Ovary (tissue), 9 donors: ENCODE data around the gene AANAT. TPM values are rescaled to one million over a fixed set of nuclear protein-coding genes. Genes with fewer than 3 reads are reported as not detected.
A peak's percentile ranks its signal among the peaks of the same experiment; 100 is the strongest.

ENCODE experiments used
- DNase-seq, 5 donors: peaks; one replicate each; pipeline ENCODE4 v3.0.0-alpha.2; 2019 to 2020
- H3K27ac ChIP-seq, 2 donors: fragments of 200-600 bp; one replicate each; pipeline versions ENCODE4 v1.5.1 to v1.8.0; 2019 to 2022
- H3K27me3 ChIP-seq: fragments of 200-600 bp; one replicate; pipeline ENCODE4 v1.8.0; 2022
- H3K36me3 ChIP-seq: fragments of 200-600 bp; sonication (generic); one replicate; pipeline ENCODE4 v1.5.1; 2019
- H3K4me1 ChIP-seq: one replicate; pipeline ENCODE4 v1.8.1; 2013; ENCODE audit warnings: mild to moderate bottlenecking, moderate library complexity; ENCODE audit not compliant: insufficient read depth
- H3K4me3 ChIP-seq: fragments of 200-600 bp; sonication (generic); one replicate; pipeline ENCODE4 v1.5.1; 2017
- H3K9me3 ChIP-seq, 2 donors: fragments of 200-600 bp in 1 of 2; sonication (generic) in 1 of 2; one replicate each; pipeline versions ENCODE4 v1.5.1 to v1.8.1; 2013 to 2019; ENCODE audit warnings: mild to moderate bottlenecking in 1 of 2, moderate library complexity in 1 of 2
- EP300 ChIP-seq: sonication (generic); formaldehyde crosslinking; IDR thresholded peaks from one replicate; pipeline ENCODE4 v1.6.1; 2017; ENCODE audit warnings: antibody characterized with exemption
- POLR2A ChIP-seq: fragments of 450-650 bp; IDR thresholded peaks from one replicate; pipeline ENCODE4 v1.6.1; 2017; ENCODE audit warnings: antibody characterized with exemption, mild to moderate bottlenecking, moderate library complexity
- WGBS, 3 donors: extraction: QIAGEN DNeasy Blood & Tissue Kit in 1 of 3; methylation state at CpG; one replicate each; pipeline versions ENCODE4 v1.1.5 to v1.1.7; 2013 to 2017; 5-methylcytosine and 5-hydroxymethylcytosine counted together
- intact Hi-C, 4 donors: fragments of 100-400 bp; cut with DNase I; formaldehyde crosslinking; loops; one replicate each; pipeline versions ENCODE4 v1.11.0 to v1.15.1; 2022 to 2023
- polyA plus RNA-seq, 2 donors: library from polyadenylated mRNA; stranded (reverse); fragments of 200-250 nt in 1 of 2; fragments of 350-450 nt in 1 of 2; fragmentation: Illumina TruSeq in 1 of 2; extraction: RNeasy Lipid Tissue Mini Kit (QIAGEN cat#74804) in 1 of 2; gene quantifications; one replicate each; pipeline ENCODE4 v1.2.3, GENCODE V29; 2013 to 2014
- total RNA-seq, 7 donors: library from RNA; depleted of rRNA in 2 of 7; stranded (reverse); fragments of >200 nt in 2 of 7; fragmentation: NEBNext Ultra II Directional in 3 of 7; extraction: Animal tissue kit (Norgen Biotek cat#: 25700) in 3 of 7; gene quantifications; one replicate each; pipeline versions ENCODE4 v1.1.0 to v1.2.4, GENCODE V29; 2016 to 2023
- TF ChIP-seq, protein P1 (sequence below), 3 donors: fragments of 450-650 bp in 2 of 3; fragments of 200-600 bp in 1 of 3; IDR thresholded peaks; one replicate each; pipeline versions ENCODE4 v1.5.1 to v1.8.0; 2016 to 2022; ENCODE audit warnings: antibody characterized with exemption in 3 of 3, mild to moderate bottlenecking in 1 of 3
- donor health status: DM: no; HTN: no; CAD: no; lungs with moderate emphysema.
- donor health status: DM: no; HTN: no; CAD: no.
- donor health status: Bipolar disorder and iron deficiency.
- donor health status: DM: yes; HTN: yes; CAD: no.
- donor health status: DM: no; HTN: no; CAD: no.
- donor health status: DM: yes; HTN: yes; CAD: no.

The AANAT gene
- total and polyA plus RNA-seq, 9 donors, result not detected

DNA sequence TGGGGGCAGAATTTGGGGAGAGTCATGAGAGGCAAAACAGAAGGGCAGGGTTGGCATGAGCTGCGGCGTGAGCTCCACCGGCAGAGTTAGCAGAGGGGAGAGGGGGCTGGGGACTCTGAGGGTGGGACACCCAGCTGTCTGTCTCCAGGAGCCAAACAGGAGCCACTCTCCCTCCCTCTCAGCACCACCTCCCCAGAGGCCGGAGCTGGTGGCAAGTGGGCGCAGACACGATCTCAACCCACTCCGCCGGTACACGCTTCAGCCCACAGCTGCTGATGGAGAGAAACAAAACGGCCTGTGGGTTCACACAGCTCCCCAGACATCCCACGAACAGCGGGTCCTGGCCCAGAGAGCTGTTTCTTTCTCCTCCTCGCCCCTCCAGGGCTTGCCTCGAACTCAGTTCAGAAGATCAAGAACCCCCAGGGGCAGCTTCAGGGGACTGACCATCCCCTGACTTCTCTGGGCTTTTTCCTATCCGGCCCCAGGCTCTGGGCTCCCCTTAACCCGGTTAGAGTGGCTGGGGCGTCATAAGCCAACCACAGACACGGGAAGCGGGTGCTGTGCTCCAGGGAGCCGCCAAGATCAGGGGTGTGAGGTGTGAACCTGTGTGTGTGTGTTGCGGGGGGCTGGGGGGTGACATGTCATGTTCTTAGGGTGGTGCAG, 26.2 kb downstream of the AANAT start:
- Histone ChIP-seq H3K9me3 (no peaks in the 10 kb centered on the region), H3K4me3 (no peak overlapping the region), H3K4me1 (peaks cover 21% of the 10 kb centered on the region), H3K36me3 (no peaks in the 10 kb centered on the region), H3K27me3 (no peaks in the 10 kb centered on the region), H3K27ac (peak overlapping the region in 1 of 2 donors; percentile 39)
- DNase-seq, result no peak
- TF ChIP-seq, protein P1, sequence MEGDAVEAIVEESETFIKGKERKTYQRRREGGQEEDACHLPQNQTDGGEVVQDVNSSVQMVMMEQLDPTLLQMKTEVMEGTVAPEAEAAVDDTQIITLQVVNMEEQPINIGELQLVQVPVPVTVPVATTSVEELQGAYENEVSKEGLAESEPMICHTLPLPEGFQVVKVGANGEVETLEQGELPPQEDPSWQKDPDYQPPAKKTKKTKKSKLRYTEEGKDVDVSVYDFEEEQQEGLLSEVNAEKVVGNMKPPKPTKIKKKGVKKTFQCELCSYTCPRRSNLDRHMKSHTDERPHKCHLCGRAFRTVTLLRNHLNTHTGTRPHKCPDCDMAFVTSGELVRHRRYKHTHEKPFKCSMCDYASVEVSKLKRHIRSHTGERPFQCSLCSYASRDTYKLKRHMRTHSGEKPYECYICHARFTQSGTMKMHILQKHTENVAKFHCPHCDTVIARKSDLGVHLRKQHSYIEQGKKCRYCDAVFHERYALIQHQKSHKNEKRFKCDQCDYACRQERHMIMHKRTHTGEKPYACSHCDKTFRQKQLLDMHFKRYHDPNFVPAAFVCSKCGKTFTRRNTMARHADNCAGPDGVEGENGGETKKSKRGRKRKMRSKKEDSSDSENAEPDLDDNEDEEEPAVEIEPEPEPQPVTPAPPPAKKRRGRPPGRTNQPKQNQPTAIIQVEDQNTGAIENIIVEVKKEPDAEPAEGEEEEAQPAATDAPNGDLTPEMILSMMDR (IDR thresholded peaks at IDR 0.05), result no peak
- TF ChIP-seq EP300 (no peak), POLR2A (no peak)
- intact Hi-C loops, result no loop called here
- 68 to 77% (median 69%) methylated on average over 21 of the region's 21 CpGs for WGBS, 3 donors

DNA sequence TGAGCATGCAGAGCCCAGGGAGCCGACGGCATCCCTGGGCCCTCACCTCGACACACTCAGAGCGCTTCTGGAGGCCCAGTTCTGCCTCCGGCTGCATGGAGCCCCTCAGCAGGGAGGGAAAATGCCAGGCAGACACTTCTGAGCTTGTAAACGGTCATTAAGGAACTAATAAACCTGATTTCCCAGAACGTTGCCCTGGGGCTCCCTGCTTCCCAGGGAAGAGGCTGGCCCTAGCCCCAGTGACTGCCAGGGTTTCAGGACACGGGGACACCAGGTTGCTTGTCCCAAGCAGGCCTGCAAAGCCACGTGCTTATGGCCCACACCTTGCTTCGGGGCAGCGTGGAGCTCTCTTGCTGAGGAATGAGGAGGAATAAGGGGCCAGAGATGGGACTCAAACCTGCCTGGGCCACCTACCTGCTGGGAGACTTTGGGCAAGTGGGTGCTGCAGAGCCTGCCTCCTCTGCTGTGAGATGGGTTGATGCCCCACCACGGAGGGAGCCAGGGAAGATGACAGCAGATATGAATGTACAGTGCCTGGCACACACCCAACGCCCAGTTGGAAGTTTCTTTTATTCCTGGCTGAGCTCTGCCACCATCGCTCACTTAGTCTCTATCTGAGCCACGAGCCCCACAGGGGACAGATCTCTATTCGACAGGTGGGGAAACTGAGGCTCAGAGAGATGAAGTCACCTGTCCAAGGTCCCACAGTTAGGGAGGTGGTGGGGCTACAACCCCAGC, 28.4 kb downstream of the AANAT start:
- H3K4me3 ChIP-seq, result no peak overlapping the region
- H3K36me3 ChIP-seq, result no peaks in the 10 kb centered on the region
- H3K27me3 ChIP-seq, result no peaks in the 10 kb centered on the region
- no peak overlapping the region for H3K27ac ChIP-seq
- DNase-seq, result no peak
- 79 to 85% (median 82%) methylated on average over 16 of the region's 16 CpGs for whole genome bisulfite sequencing, 3 donors
- TF ChIP-seq EP300 (no peak), POLR2A (no peak)
- TF ChIP-seq, protein P1 (IDR thresholded peaks at IDR 0.05), result no peak
- H3K4me1 ChIP-seq, result peaks cover 30% of the 10 kb centered on the region
- no peaks in the 10 kb centered on the region for H3K9me3 ChIP-seq
- intact Hi-C loops, result no loop called here

DNA sequence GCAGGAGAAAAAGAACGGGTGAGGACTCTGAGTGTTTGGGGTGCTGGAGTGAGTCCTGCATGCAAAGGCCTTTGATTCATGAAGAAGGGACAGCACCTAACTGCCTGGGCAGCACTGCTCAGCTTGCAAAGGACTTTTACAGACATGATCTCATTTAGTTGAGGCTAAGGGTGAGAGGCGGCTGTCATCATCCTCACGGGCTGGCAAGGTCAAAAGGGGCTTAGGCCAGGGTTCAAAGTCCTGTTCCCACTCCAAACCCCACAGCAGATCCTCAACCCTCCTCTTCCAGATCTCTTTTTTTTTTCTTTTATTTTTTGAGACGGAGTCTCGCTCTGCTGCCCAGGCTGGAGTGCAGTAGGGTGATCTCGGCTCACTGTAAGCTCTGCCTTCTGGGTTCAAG, 29.1 kb downstream of the AANAT start:
- DNase-seq, result no peak
- Histone ChIP-seq H3K27me3 (no peaks in the 10 kb centered on the region), H3K4me1 (peaks cover 30% of the 10 kb centered on the region), H3K36me3 (no peaks in the 10 kb centered on the region), H3K27ac (no peak overlapping the region), H3K9me3 (no peaks in the 10 kb centered on the region), H3K4me3 (no peak overlapping the region)
- 88 to 94% (median 89%) methylated on average over 6 of the region's 6 CpGs for WGBS, 3 donors
- intact Hi-C loops, result no loop called here
- no peak for TF ChIP-seq EP300
- TF ChIP-seq, protein P1 (IDR thresholded peaks at IDR 0.05), result no peak
- TF ChIP-seq POLR2A, result no peak

DNA sequence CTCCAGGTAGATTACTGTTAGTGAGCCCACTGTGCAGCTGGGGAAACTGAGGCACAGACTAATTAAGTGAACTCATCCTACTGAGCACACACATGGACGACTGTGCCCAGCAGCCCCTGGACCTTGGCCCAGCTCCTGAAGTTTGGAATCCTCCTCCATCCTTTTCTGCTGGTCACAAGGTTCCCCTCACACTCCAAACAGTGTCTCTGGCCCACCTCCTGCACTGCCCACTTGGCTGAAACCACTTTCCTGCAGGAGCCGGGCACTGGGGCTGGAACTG, 30.2 kb downstream of the AANAT start:
- peaks cover 34% of the 10 kb centered on the region for H3K4me1 ChIP-seq
- DNase-seq, result no peak
- intact Hi-C loops, result no loop called here
- peak overlapping the region in 1 of 2 donors; percentile 34 for H3K27ac ChIP-seq
- TF ChIP-seq, protein P1 (IDR thresholded peaks at IDR 0.05), result no peak
- TF ChIP-seq EP300, result no peak
- no peak for TF ChIP-seq POLR2A
- WGBS, 3 donors, result 12 to 25% (median 16%) methylated on average over 2 of the region's 2 CpGs
- H3K36me3 ChIP-seq, result no peaks in the 10 kb centered on the region
- no peak overlapping the region for H3K4me3 ChIP-seq
- no peaks in the 10 kb centered on the region for H3K27me3 ChIP-seq
- H3K9me3 ChIP-seq, result no peaks in the 10 kb centered on the region
